K562 (cell line): ENCODE measurements around the gene LEAP2. TPM values are rescaled to one million over a fixed set of nuclear protein-coding genes. Genes with fewer than 3 reads are reported as not detected.

Experiments used
- BRCA1 ChIP-seq, 2 experiments: fragments of 450-650 bp in 1 of 2; sonication (generic) in 1 of 2; formaldehyde crosslinking in 1 of 2; IDR thresholded peaks; 2 replicates each; pipeline versions ENCODE4 v1.5.0 to v1.6.1; 2017 to 2020; ENCODE audit warnings: mild to moderate bottlenecking in 1 of 2, missing genetic modification reagents in 1 of 2
- BRF2 ChIP-seq: IDR thresholded peaks from 3 replicates; pipeline ENCODE4 v1.6.1; 2011; ENCODE audit warnings: borderline replicate concordance, mild to moderate bottlenecking; ENCODE audit not compliant: insufficient read length, insufficient read depth
- CEBPZ ChIP-seq: fragments of 150-350 bp; IDR thresholded peaks from 2 replicates; pipeline ENCODE4 v1.6.1; 2014; ENCODE audit warnings: low read depth, mild to moderate bottlenecking, low read length, borderline replicate concordance
- CSDE1 ChIP-seq, 2 experiments: fragments of 450-650 bp; IDR thresholded peaks; 2 replicates each; pipeline ENCODE4 v1.6.1; 2016; ENCODE audit warnings: mild to moderate bottlenecking in 1 of 2
- FOXO4 ChIP-seq: fragments of 450-650 bp; formaldehyde crosslinking; IDR thresholded peaks from 2 replicates; pipeline ENCODE4 v1.4.0; 2020; ENCODE audit warnings: mild to moderate bottlenecking, moderate library complexity
- KAT2B ChIP-seq: IDR thresholded peaks from one replicate; pipeline ENCODE4 v1.6.1; 2012; ENCODE audit warnings: low read depth, mild to moderate bottlenecking, control low read depth, inconsistent platforms, low read length, moderate library complexity
- KDM4B ChIP-seq, 2 experiments: fragments of 450-650 bp in 1 of 2; sonication (generic) in 1 of 2; IDR thresholded peaks; 2 replicates each; pipeline ENCODE4 v1.6.1; 2016 to 2017; ENCODE audit warnings: borderline replicate concordance in 2 of 2, antibody characterized with exemption in 1 of 2, low read depth in 1 of 2, mild to moderate bottlenecking in 1 of 2
- NCOA6 ChIP-seq: fragments of 450-650 bp; IDR thresholded peaks from 2 replicates; pipeline ENCODE4 v1.6.1; 2017; ENCODE audit warnings: mild to moderate bottlenecking
- NONO ChIP-seq, 2 experiments: fragments of 200-400 bp in 1 of 2; fragments of 450-650 bp in 1 of 2; formaldehyde crosslinking in 1 of 2; IDR thresholded peaks; 2 replicates each; pipeline ENCODE4 v1.6.1; 2017; ENCODE audit warnings: low read depth in 2 of 2, mild to moderate bottlenecking in 2 of 2, moderate library complexity in 2 of 2, low read length in 1 of 2
- PHB ChIP-seq: fragments of 250-450 bp; sonication (Bioruptor Pico); IDR thresholded peaks from 2 replicates; pipeline ENCODE4 v1.5.0; 2021
- PTBP1 ChIP-seq: fragments of 200-400 bp; formaldehyde crosslinking; IDR thresholded peaks from 2 replicates; pipeline ENCODE4 v1.6.1; 2017; ENCODE audit warnings: low read depth, low read length
- SAP30 ChIP-seq: fragments of 200-600 bp; sonication (generic); IDR thresholded peaks from 2 replicates; pipeline ENCODE4 v1.6.1; 2012; ENCODE audit warnings: borderline replicate concordance, low read depth, mild to moderate bottlenecking, moderate library complexity, low read length, control low read depth, inconsistent platforms; ENCODE audit not compliant: insufficient read depth, poor library complexity, severe bottlenecking
- SLC30A9 ChIP-seq: fragments of 250-450 bp; sonication (Bioruptor Pico); IDR thresholded peaks from 2 replicates; pipeline ENCODE4 v1.8.0; 2022; ENCODE audit warnings: mild to moderate bottlenecking, moderate library complexity
- TFAP4 ChIP-seq: sonication (generic); formaldehyde crosslinking; IDR thresholded peaks from 2 replicates; pipeline ENCODE4 v1.8.0; 2022; ENCODE audit warnings: missing genetic modification reagents, mild to moderate bottlenecking, moderate library complexity, borderline replicate concordance
- ZNF239 ChIP-seq: fragments of 250-450 bp; sonication (Bioruptor Pico); IDR thresholded peaks from 2 replicates; pipeline ENCODE4 v1.4.0; 2020; ENCODE audit warnings: mild to moderate bottlenecking
- ZNF263 ChIP-seq: sonication (generic); formaldehyde crosslinking; IDR thresholded peaks from 2 replicates; pipeline ENCODE4 v1.8.0; 2022; ENCODE audit warnings: mild to moderate bottlenecking, missing genetic modification reagents, borderline replicate concordance
- ZNF507 ChIP-seq: conservative IDR thresholded peaks from 2 replicates; pipeline ENCODE4 v1.6.1; 2017; ENCODE audit warnings: missing genetic modification characterization, missing compliant biosample characterization
- ZNF511 ChIP-seq: sonication (generic); formaldehyde crosslinking; IDR thresholded peaks from 2 replicates; pipeline ENCODE4 v1.8.0; 2022; ENCODE audit warnings: mild to moderate bottlenecking, missing genetic modification reagents
- ZNF57 ChIP-seq: fragments of 450-650 bp; formaldehyde crosslinking; IDR thresholded peaks from 2 replicates; pipeline ENCODE4 v1.4.0; 2020; ENCODE audit warnings: mild to moderate bottlenecking, moderate library complexity
- ZNF583 ChIP-seq: fragments of 250-450 bp; sonication (Bioruptor Pico); IDR thresholded peaks from 2 replicates; pipeline ENCODE4 v1.4.0; 2020
- polyA plus RNA-seq, 8 experiments: library from polyadenylated mRNA; depleted of rRNA in 4 of 8; stranded (reverse) in 5 of 8; unstranded in 3 of 8; fragments of >200 nt; fragmentation: Nextera tagmentation in 2 of 8; fragmentation: Illumina TruSeq in 1 of 8; extraction: Ambion mirVana in 2 of 8; extraction: Trizol in 1 of 8; gene quantifications; 2 replicates each; pipeline versions ENCODE4 v1.2.1 to v1.2.3, GENCODE V29; 2011 to 2014; ENCODE audit warnings: inconsistent platforms in 1 of 8, missing spikeins in 1 of 8
- total RNA-seq, 7 experiments: library from RNA; depleted of rRNA in 6 of 7; stranded (reverse); fragments of >200 nt in 6 of 7; fragmentation: Illumina TruSeq in 2 of 7; extraction: Trizol in 2 of 7; gene quantifications; 2 replicates each; pipeline versions ENCODE4 v1.2.1 to v1.2.3, GENCODE V29; 2011 to 2021; ENCODE audit warnings: low replicate concordance in 1 of 7

The LEAP2 gene
- total and polyA plus RNA-seq, 9 of the 15 experiments (the other 6 are each of a cell fraction or from before 2014, with no cell fraction given) = 1.1 to 5.6 (median 2.5) TPM

- no peak for TF ChIP-seq CEBPZ
- TF ChIP-seq ZNF583 (CRISPR knock-in tag) = no peak
- peak; percentile 19 to 80 for TF ChIP-seq NONO (IDR thresholded peaks at IDR 0.05; ENCODE audit: low read depth in 2 of 2, low read length in 1 of 2)
- no peak for TF ChIP-seq KDM4B (IDR thresholded peaks at IDR 0.05; ENCODE audit: borderline replicate concordance in 2 of 2, low read depth in 1 of 2)
- no peak for TF ChIP-seq BRF2
- TF ChIP-seq ZNF511 (CRISPR knock-in tag) = no peak; the same call in 1 of the 2 replicates
- TF ChIP-seq ZNF239 (CRISPR knock-in tag) = no peak
- TF ChIP-seq TFAP4 (CRISPR knock-in tag) = 0 out of 2 replicates have a peak, but pooled peaks have one; percentile 9
- TF ChIP-seq SAP30 = no peak
- no peak for TF ChIP-seq PHB (CRISPR knock-in tag)
- TF ChIP-seq ZNF263 (CRISPR knock-in tag) = peak; percentile 23; the same call in 1 of the 2 replicates
- no peak for TF ChIP-seq CSDE1 (IDR thresholded peaks at IDR 0.05)
- TF ChIP-seq ZNF507 (tag) = no peak
- no peak for TF ChIP-seq NCOA6
- TF ChIP-seq FOXO4 = no peak
- TF ChIP-seq KAT2B = no peak
- TF ChIP-seq SLC30A9 (CRISPR knock-in tag) = no peak
- peak; percentile 70; the same call in 1 of the 2 replicates for TF ChIP-seq ZNF57 (CRISPR knock-in tag)
- no peak for TF ChIP-seq PTBP1
- no peak for TF ChIP-seq BRCA1 (IDR thresholded peaks at IDR 0.05)
- no peak for TF ChIP-seq BRCA1 (CRISPR knock-in tag; IDR thresholded peaks at IDR 0.05)
Observed at GRCh38 chr5:132830436-132831094, 42.9 kb upstream of the LEAP2 start, which contains the start of gene SHROOM1 (continued).
